SIG-M5 treated with dmso at 0.1 percent for 504 hours (cell line): ENCODE data around the gene LRRTM4.

ENCODE experiments used
- DNase-seq: peaks from one replicate; lab custom pipeline; 2025; ENCODE audit not compliant: unreplicated experiment; lab: John Stamatoyannopoulos, UW

The LRRTM4 gene

GRCh38 chr2:77521931-77522470 lies at the start of gene LRRTM4:
TSS of gene LRRTM4 (minus strand) at chr2:77522376.
- no peak for DNase-seq

DNA sequence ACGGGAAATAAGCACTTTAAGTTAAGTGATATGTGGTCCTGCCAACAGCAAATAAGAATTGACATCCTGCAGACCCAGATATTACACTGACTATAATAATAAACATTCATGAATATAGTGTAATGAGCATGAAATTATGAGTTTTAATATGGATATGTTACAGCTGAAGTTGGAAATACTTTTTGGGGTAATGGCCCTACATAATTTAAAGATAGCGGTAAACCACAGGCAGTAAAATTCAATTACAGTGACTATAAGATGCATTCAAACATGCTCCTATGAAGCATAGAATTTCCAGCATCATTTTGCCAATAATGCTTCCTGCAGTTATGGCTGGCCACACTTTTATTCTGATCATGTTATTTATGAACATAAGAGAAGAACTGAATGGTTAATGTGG lies 49.4 kb upstream of the LRRTM4 start:
- no peak for DNase-seq

DNA sequence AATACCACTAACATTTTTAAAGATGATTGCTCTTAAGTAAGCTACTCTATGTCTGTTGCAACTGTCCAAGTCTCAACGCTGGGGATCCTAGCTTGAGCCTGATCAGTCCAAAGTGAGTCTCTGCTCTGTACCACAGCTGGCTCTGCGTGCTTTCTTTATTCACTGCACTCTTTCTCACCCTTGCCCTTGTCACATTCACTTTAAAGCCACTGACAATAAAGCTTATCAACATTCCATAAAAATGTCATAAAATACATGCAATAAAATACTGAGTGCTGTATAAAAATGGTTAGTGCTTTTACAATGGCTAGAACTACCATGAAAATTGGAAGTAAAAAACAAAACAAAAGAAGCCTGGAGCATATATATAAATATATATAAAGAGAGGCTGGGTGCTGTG lies 45.5 kb upstream of the LRRTM4 start:
- no peak for DNase-seq

- no peak for DNase-seq
Measured at GRCh38 chr2:77566582-77566981, 44.4 kb upstream of the LRRTM4 start.

- DNase-seq: no peak
Measured at GRCh38 chr2:77566131-77566530, 44.0 kb upstream of the LRRTM4 start.

DNA sequence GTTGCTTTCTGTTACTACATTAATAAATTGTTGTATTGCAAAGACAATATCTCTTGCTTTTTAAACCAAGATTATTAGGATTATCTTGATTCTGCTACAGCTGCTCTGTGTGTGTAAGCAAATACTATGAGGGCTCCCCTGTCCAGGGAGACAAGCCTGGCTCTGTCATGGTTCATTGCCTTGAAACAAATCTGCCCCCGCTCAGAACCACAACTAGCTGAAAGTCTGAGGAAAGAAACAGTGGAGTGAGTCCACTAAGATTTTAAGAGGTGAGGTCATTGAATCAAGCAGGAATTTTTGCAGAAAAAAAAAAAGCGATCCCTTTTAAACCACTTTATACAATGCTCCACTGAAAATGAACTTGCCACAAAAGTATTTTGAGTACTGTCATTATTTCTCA lies 30.8 kb upstream of the LRRTM4 start:
- no peak for DNase-seq

GRCh38 chr2:77538031-77538430 lies 15.9 kb upstream of the LRRTM4 start:
- no peak for DNase-seq

GRCh38 chr2:77522888-77523287 lies 712 bp upstream of the LRRTM4 start:
- DNase-seq: no peak

DNA sequence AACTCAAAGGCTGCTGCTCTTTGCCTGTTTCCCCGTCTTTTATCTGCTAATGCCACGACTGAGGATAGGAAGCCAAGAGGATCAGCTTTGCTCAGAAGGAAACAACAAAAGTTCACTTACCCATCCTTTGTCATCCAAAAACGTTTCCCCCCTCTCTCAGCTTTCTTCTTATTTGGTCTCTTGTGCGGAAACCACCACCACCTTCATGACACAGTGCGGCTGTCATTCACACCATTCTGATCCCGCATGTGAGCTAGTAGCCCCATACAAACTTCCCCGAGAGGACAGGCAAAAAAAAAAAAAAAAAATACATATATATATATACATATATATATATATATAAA lies 656 bp downstream of the LRRTM4 start:
- DNase-seq: no peak

- DNase-seq: no peak
Measured at GRCh38 chr2:77520641-77521547, 1.3 kb downstream of the LRRTM4 start.

- DNase-seq: no peak
Measured at GRCh38 chr2:77519888-77520506, 2.2 kb downstream of the LRRTM4 start.

- no peak for DNase-seq
Measured at GRCh38 chr2:77519164-77519887, 2.9 kb downstream of the LRRTM4 start.

DNA sequence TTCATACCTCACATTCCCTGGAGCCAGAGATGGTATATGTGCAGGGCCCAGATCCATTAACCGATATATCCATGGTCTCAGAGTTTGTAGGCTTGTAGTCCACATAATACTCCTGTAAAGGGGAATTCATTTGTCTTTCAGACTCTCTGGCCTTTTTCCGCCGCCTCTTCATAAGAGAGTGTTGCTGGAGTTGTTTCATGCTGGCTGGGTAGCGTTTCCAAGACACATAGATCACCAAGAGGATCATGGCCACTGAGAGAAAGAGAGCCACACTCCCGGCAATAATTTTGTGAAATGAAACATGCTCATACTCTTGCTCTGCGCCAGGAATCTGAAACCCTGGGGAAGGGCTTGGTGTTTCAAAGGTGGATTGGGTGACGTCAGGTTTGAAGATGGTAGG lies 3.9 kb downstream of the LRRTM4 start:
- DNase-seq: no peak

GRCh38 chr2:77513191-77513590 lies 9.0 kb downstream of the LRRTM4 start:
- DNase-seq: no peak

DNA sequence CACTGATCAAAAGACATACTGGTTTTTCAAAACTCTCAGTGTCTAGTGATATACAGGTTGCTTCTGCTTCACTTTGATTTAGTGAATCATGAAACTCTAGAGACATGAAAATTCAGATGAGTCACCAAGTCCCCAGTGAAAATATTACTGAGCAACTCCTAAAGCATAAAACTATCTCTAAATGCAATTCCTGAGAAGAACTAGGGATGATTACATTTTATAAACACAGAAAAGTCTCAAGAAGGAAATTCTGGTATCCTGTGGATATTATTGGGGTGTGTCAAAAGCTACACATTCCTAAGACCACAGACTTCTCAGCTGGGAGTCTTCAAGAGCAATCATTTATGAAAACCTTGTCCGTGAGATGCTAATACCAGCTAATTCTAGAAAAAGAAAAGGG lies 9.7 kb downstream of the LRRTM4 start:
- DNase-seq: no peak

DNA sequence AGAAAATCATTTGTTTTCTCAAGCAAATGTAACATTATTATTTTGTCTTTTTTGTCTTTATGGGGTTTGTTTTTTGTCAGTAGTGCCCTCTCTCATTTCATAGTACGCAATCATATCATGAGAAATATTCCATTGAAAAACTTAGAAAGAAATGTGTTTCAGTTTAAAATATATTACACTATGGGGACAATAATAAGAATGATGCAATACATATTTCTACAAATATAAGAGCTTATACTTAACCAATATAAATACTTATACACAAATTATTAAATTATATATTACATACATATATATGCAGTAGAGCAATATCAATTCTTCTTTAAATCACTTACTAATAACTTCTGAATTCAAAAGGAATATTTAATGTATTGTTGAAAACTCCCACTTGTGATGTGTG lies 13.7 kb downstream of the LRRTM4 start:
- DNase-seq: no peak

GRCh38 chr2:77507657-77508056 lies 14.5 kb downstream of the LRRTM4 start:
- no peak for DNase-seq

DNA sequence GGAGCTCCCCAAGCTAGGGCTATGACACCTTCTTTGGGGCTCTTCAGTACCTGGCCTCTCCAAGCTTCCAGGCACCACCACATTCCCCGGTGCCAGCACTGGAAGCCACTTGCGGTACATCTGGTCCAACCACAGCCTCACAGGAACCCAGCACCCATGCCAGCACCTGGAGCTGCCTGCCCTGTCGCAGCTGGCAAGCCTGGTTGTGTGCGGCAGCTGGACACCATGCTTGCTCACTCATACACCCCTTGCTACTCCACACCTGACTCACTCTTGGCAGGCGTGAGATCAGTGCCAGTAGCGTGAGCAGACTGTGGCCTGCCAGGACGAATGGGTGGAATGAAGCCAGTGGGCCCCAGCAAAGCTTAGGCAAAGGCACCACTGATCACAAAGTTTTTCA lies 34.0 kb downstream of the LRRTM4 start:
- DNase-seq: no peak

DNA sequence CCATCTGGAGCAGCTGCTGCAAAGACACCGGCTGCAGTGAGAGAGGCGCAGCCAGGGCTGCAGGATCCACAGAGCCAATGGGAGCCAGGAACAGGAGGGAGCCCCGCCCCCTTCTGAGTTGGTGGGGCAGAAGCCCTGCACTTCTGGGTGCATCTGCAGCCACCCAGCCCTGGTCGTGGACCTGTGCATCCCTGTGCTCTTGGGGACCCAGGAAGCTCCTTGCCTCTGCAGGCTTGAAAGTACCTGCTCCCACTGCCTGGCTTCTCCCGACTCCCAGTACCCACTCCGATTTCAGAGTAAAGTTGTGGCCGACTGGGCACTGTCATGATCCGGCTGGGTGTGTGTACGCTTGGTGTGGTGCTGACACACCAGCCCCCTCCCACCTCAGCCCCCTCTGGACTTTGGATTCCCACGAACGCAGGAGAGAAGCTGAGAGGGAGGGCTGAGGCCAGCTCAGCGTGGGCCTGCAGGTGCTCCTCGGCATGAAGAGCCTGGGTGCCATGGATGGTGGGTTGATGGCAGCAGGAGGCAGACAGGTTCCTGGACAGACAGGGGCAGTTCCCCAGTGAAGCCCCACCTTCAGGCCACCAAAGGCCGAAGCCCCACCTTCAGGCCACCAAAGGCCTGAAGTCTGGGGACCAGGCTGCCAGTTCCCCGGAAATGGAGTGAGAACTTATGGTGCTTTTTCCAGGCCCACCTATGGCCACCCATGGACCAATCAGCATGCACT lies 34.9 kb downstream of the LRRTM4 start:
- DNase-seq: no peak

DNA sequence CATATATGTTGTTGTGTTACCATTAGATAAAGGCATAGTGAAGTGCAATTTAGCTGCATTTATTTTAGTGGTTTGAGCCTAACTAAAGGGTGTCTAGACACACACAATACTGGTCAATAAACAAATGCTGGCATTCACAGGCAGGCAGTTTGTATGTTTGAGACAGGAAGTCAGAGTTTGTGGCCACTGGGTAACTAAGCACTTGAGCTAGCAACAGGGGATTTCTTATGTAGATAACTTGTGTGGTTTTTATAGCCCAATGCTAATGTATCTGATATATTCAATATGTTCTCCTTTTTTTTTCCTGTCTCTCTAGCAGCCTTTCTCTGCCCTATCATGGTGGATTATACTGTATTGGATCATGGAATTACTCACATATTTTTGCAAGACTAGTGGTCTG lies 38.1 kb downstream of the LRRTM4 start:
- no peak for DNase-seq

DNA sequence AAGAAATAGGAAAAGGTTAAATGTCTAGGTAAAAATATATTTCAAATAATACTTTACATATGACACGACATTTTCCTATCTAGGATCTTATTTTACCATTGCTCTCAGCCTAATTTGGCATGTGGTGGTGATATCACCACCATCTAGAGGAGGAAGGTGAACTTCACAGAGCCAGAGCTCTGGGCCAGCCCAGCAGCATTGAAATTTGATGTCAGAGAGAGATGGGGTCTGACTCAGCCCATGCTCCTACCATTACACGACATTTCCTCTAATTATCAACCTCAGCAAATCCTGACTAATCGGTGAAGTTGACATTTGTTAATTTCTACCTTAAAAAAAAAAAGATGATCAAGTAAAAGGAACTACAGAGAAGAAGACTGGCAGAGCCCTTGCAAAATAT lies 42.3 kb downstream of the LRRTM4 start:
- no peak for DNase-seq
